PFSK-1 (cell line): Measurements from ENCODE around the gene ARV1.

Experiments
- POLR2AphosphoS5 ChIP-seq: IDR thresholded peaks from 2 replicates; pipeline ENCODE4 v1.6.1; 2012; ENCODE audit warnings: low read depth, mild to moderate bottlenecking, control low read depth, low read length, moderate library complexity
- TAF1 ChIP-seq: IDR thresholded peaks from 2 replicates; pipeline ENCODE4 v1.6.1; 2012; ENCODE audit warnings: low read length, control low read depth, borderline replicate concordance; ENCODE audit not compliant: insufficient read depth

DNA sequence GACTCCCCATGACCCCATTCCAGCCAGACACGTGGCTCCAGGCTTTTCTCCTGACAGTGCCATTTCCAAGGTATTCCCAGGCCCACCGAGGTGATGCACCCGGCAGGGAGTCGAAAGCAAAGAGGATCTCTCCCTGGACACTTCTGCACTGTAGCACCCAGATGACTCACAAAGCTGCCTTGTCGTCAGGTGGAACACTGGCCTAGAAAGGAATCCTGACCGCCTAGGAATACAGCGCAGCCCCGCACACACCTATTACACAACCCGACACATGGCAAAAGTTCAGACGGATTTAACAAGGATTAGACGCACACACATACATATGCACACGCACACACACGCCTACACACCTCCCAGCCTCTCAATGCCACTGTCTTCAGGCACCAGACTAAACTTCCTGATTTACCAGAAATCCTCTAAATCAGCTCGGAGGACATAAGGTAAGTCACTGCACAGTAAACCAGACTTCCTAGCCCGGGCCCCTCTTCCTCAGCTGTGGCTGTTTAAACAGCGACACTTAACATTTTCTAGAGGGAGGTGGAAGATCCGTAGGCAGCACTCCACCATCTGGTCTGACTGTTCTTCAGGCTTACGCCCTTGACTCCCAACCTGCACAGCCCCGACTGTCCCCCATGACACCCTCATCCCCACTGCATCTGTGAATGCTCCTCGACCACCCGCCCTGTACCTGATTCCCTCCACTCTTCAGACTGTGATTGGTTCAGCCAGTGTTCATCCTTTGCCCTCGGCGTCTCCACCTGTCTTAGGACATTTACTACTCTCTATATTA is 48.4 kb downstream of the ARV1 start:
- no peak for TF ChIP-seq TAF1
- TF ChIP-seq POLR2AphosphoS5, result no peak
